GM23248 (cell line): Measurements from ENCODE around the gene RNF157. TPM values are rescaled to one million over a fixed set of nuclear protein-coding genes. Genes with fewer than 3 reads are reported as not detected.
A peak's percentile ranks its signal among the peaks of the same experiment; 100 is the strongest.

ENCODE experiments used
- DNase-seq: peaks from one replicate; pipeline ENCODE4 v3.0.0-alpha.2; 2015
- H2AFZ ChIP-seq: fragments of 200-600 bp; sonication (generic); 2 replicates; pipeline ENCODE4 v1.6.1; 2016; ENCODE audit warnings: antibody characterized with exemption
- H3F3A ChIP-seq: fragments of 200-600 bp; sonication (generic); 2 replicates; pipeline ENCODE4 v1.6.1; 2016; ENCODE audit warnings: mild to moderate bottlenecking, antibody characterized with exemption, mixed run types; ENCODE audit not compliant: insufficient read depth
- H3K27ac ChIP-seq: fragments of 200-600 bp; sonication (generic); 2 replicates; pipeline ENCODE4 v1.5.1; 2016; ENCODE audit warnings: mild to moderate bottlenecking
- H3K27me3 ChIP-seq: fragments of 200-600 bp; sonication (generic); replicated peaks from 2 replicates; pipeline ENCODE4 v1.6.1; 2016; ENCODE audit warnings: mild to moderate bottlenecking; ENCODE audit not compliant: insufficient read depth
- H3K36me3 ChIP-seq: fragments of 200-600 bp; sonication (generic); 2 replicates; pipeline ENCODE4 v1.6.1; 2016; ENCODE audit warnings: low read depth, mild to moderate bottlenecking
- H3K4me1 ChIP-seq: fragments of 200-600 bp; sonication (generic); 2 replicates; pipeline ENCODE4 v1.6.1; 2016; ENCODE audit warnings: mild to moderate bottlenecking; ENCODE audit not compliant: insufficient read depth
- H3K4me2 ChIP-seq: fragments of 200-600 bp; sonication (generic); one replicate; pipeline ENCODE4 v1.6.1; 2016; ENCODE audit warnings: mild to moderate bottlenecking; ENCODE audit not compliant: unreplicated experiment
- H3K4me3 ChIP-seq: fragments of 200-600 bp; sonication (generic); 2 replicates; pipeline ENCODE4 v1.5.1; 2016; ENCODE audit warnings: mild to moderate bottlenecking
- H3K79me2 ChIP-seq: fragments of 200-600 bp; sonication (generic); 2 replicates; pipeline ENCODE4 v1.6.1; 2016; ENCODE audit warnings: mild to moderate bottlenecking; ENCODE audit not compliant: insufficient read depth
- H3K9ac ChIP-seq: fragments of 200-600 bp; sonication (generic); 2 replicates; pipeline ENCODE4 v1.6.1; 2016; ENCODE audit warnings: mild to moderate bottlenecking
- H3K9me2 ChIP-seq: fragments of 200-600 bp; sonication (generic); 2 replicates; pipeline ENCODE4 v1.6.1; 2016; ENCODE audit warnings: mixed run types, mild to moderate bottlenecking, moderate library complexity; ENCODE audit not compliant: insufficient read depth
- H3K9me3 ChIP-seq: fragments of 200-600 bp; sonication (generic); one replicate; pipeline ENCODE4 v1.6.1; 2017; ENCODE audit warnings: low read depth
- H4K20me1 ChIP-seq: fragments of 200-600 bp; sonication (generic); 2 replicates; pipeline ENCODE4 v1.6.0; 2016; ENCODE audit not compliant: insufficient read depth
- EZH2 ChIP-seq: fragments of 200-600 bp; sonication (generic); IDR thresholded peaks from 2 replicates; pipeline ENCODE4 v1.6.1; 2018; ENCODE audit warnings: antibody characterized with exemption, mild to moderate bottlenecking; ENCODE audit not compliant: insufficient read depth, poor library complexity, severe bottlenecking
- EZH2phosphoT487 ChIP-seq: fragments of 200-600 bp; sonication (generic); IDR thresholded peaks from 2 replicates; pipeline ENCODE4 v1.6.1; 2018; ENCODE audit warnings: antibody characterized with exemption, moderate library complexity, mild to moderate bottlenecking, low read depth; ENCODE audit not compliant: insufficient read depth
- WGBS, 2 experiments: methylation state at CpG; one replicate each; pipeline ENCODE4 v1.1.6; 2015 to 2017; ENCODE audit warnings: low lambda C conversion rate in 2 of 2, low coverage in 1 of 2; ENCODE audit errors: missing lambda C conversion rate in 2 of 2; 5-methylcytosine and 5-hydroxymethylcytosine counted together
- in situ Hi-C: fragments of 300-500 bp; cut with MboI; formaldehyde crosslinking; loops from 2 replicates; pipeline ENCODE4 v1.15.0; 2020
- polyA plus RNA-seq: library from polyadenylated mRNA; unstranded; fragments of >200 nt; fragmentation: Nextera tagmentation; extraction: Ambion mirVana; gene quantifications from 2 replicates; pipeline ENCODE4 v1.2.1, GENCODE V29; 2016
- total RNA-seq: library from RNA; depleted of rRNA; stranded (reverse); fragments of >200 nt; shearing (Covaris generic); gene quantifications from 2 replicates; pipeline ENCODE4 v1.2.3, GENCODE V29; 2014

The RNF157 gene
- total and polyA plus RNA-seq, 2 experiments from 2014 or later = 0.31 to 4.0 TPM

DNA sequence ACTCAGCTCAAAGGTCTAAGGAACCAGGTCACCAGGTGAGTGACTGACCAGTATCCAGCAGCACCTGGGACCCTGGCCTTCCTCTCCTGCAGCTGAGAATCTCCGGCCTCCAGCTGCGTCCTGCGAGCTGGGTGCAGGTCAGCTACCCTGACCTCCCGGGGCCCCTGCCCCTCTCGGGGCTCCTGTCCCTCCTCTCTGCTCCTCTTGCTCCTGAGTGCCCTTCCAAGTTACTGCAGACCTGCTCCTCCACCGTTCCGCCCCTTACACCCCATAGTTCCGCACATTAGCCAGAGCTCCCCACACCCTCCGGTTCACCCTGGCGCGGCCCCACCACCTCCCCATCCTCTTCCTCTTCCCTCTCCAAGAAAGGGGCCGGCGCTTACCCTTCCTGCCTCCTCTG lies 109.8 kb downstream of the RNF157 start:
- Histone ChIP-seq H2AFZ (no peak overlapping the region), H3K4me2 (no peak overlapping the region), H4K20me1 (no peaks in the 10 kb centered on the region), H3K9me2 (no peaks in the 10 kb centered on the region), H3K36me3 (no peaks in the 10 kb centered on the region), H3K9ac (no peak overlapping the region), H3K27ac (no peak overlapping the region), H3K79me2 (no peaks in the 10 kb centered on the region), H3K4me1 (no peaks in the 10 kb centered on the region), H3K27me3 (peaks cover 24% of the 10 kb centered on the region), H3F3A (no peaks in the 10 kb centered on the region), H3K9me3 (no peaks in the 10 kb centered on the region), H3K4me3 (no peak overlapping the region)
- TF ChIP-seq EZH2phosphoT487 = no peak
- TF ChIP-seq EZH2 = no peak
- in situ Hi-C loops = no loop called here
- WGBS, 2 experiments = 45 to 53% methylated on average over 12 to 13 of the region's 13 CpGs
- no peak for DNase-seq

GRCh38 chr17:76125922-76126321 lies 114.4 kb downstream of the RNF157 start:
- Histone ChIP-seq H3K79me2 (no peaks in the 10 kb centered on the region), H4K20me1 (no peaks in the 10 kb centered on the region), H3K9me3 (no peaks in the 10 kb centered on the region), H3K9ac (no peak overlapping the region), H3K27me3 (peaks cover 5% of the 10 kb centered on the region; the same call in 1 of the 2 replicates), H3K9me2 (no peaks in the 10 kb centered on the region), H3K4me2 (no peak overlapping the region), H3F3A (no peaks in the 10 kb centered on the region), H2AFZ (no peak overlapping the region), H3K4me3 (no peak overlapping the region), H3K4me1 (no peaks in the 10 kb centered on the region), H3K36me3 (no peaks in the 10 kb centered on the region), H3K27ac (no peak overlapping the region)
- DNase-seq = no peak
- 90 to 96% methylated on average over 1 of the region's 1 CpG for WGBS, 2 experiments
- in situ Hi-C loops = no loop called here
- no peak for TF ChIP-seq EZH2
- TF ChIP-seq EZH2phosphoT487 = no peak

GRCh38 chr17:76125391-76125675 lies 115.0 kb downstream of the RNF157 start:
- 70 to 81% methylated on average over 5 of the region's 5 CpGs for WGBS, 2 experiments
- no peak overlapping the region for H3K4me3 ChIP-seq
- H3K4me1 ChIP-seq = no peaks in the 10 kb centered on the region
- no peak overlapping the region for H3K9ac ChIP-seq
- no peaks in the 10 kb centered on the region for H3K36me3 ChIP-seq
- no peaks in the 10 kb centered on the region for H4K20me1 ChIP-seq
- no peaks in the 10 kb centered on the region for H3K9me3 ChIP-seq
- no peak overlapping the region for H2AFZ ChIP-seq
- H3K27ac ChIP-seq = no peak overlapping the region
- no peaks in the 10 kb centered on the region for H3K27me3 ChIP-seq
- TF ChIP-seq EZH2phosphoT487 (no peak), EZH2 (no peak)
- no peaks in the 10 kb centered on the region for H3F3A ChIP-seq
- no peaks in the 10 kb centered on the region for H3K9me2 ChIP-seq
- in situ Hi-C loops = no loop called here
- no peaks in the 10 kb centered on the region for H3K79me2 ChIP-seq
- no peak for DNase-seq
- no peak overlapping the region for H3K4me2 ChIP-seq

- in situ Hi-C loops = loop anchor here (5.0 kb wide), 1 partner anchor 163 kb away; no protein-coding TSS in a partner anchor
- Histone ChIP-seq H3K4me1 (no peaks in the 10 kb centered on the region), H3K9me2 (no peaks in the 10 kb centered on the region), H3K36me3 (no peaks in the 10 kb centered on the region), H3K27ac (no peak overlapping the region), H3K9me3 (no peaks in the 10 kb centered on the region), H3K9ac (no peak overlapping the region), H4K20me1 (no peaks in the 10 kb centered on the region), H3K4me2 (no peak overlapping the region), H3F3A (no peaks in the 10 kb centered on the region), H3K4me3 (no peak overlapping the region), H3K27me3 (no peaks in the 10 kb centered on the region), H2AFZ (no peak overlapping the region), H3K79me2 (no peaks in the 10 kb centered on the region)
- peak; percentile 48 for DNase-seq
- 82 to 89% methylated on average over 21 to 22 of the region's 22 CpGs for WGBS, 2 experiments
- TF ChIP-seq EZH2 (no peak), EZH2phosphoT487 (no peak)
Observed at GRCh38 chr17:76124582-76125390, 115.5 kb downstream of the RNF157 start.
